Stimulated activated CD4-positive, alpha-beta T cell treated with anti-CD3 and anti-CD28 coated beads, TNF-alpha, amount 100 ng/mL, for 4 hours (primary cell): Measurements from ENCODE around the gene LCN15.
"Not testable (repeated sequence)": the region's sequence is repeated elsewhere in the genome, so short reads cannot be mapped to it uniquely, and the experiment has no call there.

Source experiments
- DNase-seq, 3 experiments: peaks; one replicate each; pipeline ENCODE4 v3.0.0-alpha.2; 2020; ENCODE audit warnings: low read depth in 3 of 3

The LCN15 gene

DNA sequence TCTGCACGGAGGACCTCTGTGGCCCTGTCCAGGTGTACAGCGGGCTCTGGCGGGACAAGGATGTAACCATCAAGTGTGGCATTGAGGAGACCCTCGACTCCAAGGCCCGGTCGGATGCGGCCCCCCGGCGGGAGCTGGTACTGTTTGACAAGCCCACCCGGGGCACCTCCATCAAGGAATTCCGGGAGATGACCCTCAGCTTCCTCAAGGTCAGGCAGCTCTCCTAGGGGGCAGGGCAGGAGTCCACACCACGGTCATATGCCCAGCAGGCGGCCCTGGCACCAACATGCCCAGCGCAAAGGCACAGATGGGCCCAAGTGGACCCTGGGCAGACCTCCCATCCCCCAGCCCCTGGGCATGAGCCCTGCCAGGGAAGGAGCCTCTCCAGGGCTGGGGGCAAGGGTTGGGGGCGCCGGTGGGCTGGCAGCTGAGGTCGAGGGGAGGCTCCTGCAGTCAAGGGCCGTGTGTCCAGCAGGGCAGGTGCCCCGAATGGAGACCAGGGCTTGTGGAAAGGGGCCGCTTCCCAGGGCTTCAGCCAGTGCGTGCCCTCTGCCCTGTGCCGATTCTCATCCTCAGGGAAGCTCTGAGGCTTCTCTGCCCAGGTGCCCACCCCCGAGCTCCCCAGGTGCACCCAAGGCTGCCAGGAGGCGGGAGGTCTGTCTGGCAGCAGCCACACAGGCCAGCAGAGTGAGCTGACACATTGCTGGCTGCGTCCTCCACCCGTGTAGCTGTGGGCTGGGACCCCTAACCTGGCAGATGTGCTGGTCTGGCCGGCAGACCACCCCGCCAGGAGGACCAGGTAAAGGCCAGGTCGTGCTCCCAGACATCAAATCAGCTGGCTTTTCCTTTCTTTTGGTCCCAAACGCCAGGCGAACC is 42.0 kb downstream of the LCN15 start:
- no peak for DNase-seq

DNA sequence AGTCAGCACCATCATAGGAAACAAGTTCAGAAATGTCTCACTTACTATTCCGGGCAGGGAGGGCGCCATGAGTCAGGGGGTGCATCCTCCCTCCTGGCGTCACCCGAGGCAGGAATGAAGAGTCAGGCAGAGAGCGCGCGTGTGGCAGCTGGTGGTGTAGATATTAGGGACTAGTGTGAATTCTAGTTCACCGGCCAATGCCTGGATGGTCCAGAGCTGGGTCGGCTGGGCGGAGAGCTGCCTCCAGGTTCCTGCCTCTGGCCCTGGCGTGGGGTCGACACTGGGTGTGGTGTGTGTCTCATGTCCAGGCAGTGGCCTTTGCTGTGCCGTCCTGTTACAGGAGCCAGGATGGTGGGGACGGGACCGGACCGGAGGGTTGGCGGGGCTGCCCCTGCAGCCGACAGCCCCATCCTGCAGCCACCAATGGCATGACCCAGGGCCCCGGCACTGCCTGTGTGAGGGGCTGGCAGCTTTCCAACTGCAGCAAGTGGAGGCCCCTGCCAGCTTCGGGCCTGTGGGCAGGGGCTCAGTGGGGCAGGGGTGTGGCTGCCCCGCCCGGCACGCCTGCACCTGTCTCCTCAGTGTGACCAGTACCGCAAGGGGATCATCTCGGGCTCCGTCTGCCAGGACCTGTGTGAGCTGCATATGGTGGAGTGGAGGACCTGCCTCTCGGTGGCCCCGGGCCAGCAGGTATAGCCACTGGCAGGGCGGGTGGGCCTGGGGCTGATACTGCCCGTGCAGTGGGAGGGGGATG is 42.8 kb downstream of the LCN15 start:
- DNase-seq = no peak

DNA sequence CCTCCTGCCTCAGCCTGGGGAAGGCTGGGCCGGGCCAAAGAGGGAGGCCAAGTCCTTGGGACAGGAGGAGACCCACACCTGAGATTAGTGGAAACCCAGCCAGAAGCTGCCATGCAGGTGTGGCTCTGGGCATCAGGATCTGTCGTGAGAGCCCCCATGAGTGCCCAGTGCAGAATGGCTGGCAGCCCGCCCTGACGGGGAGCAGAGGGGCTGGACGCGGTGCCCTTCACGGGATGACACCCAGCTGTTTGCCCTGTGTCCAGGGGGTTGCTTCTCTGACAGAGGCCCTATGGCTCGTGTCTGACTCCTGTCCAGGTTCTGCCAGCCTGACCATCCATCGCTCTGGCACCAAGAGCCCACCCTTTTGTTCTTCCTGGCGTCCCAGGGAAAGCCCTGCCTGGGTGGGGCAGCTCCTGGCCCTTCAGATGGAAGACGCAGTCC is 43.4 kb downstream of the LCN15 start:
- no peak for DNase-seq

DNA sequence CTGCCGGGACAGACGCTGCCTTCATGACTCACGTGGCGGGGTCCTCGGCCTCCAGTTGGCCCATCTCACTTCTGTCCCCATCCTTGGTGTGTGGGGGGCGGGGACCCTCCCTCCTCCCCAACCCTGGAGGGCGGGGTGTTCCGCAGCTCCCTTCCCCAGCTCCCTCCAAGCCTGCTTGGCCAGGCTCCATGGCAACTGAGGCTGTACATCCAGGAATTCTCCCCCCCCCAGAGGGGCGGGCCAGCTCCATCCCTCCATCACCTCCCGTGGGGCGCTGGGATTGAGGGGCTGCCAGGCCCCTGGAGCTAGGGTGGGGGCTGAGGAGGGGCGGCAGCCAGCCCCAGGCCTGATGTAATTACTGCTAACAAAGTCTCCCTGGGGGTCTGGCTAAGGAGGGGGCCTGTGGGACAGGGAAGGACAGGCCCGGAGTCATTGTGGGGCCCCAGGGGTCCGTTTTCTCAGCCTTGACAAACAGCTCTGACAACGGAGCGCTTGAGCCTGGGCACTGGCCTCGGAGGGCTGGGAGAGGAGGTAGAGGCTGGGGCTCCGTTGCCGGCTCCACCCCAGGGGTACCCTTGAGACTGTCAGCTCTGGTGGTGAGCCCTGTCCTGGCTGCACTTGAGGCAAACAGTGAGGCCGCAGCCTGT is 43.9 kb downstream of the LCN15 start:
- no peak for DNase-seq

DNA sequence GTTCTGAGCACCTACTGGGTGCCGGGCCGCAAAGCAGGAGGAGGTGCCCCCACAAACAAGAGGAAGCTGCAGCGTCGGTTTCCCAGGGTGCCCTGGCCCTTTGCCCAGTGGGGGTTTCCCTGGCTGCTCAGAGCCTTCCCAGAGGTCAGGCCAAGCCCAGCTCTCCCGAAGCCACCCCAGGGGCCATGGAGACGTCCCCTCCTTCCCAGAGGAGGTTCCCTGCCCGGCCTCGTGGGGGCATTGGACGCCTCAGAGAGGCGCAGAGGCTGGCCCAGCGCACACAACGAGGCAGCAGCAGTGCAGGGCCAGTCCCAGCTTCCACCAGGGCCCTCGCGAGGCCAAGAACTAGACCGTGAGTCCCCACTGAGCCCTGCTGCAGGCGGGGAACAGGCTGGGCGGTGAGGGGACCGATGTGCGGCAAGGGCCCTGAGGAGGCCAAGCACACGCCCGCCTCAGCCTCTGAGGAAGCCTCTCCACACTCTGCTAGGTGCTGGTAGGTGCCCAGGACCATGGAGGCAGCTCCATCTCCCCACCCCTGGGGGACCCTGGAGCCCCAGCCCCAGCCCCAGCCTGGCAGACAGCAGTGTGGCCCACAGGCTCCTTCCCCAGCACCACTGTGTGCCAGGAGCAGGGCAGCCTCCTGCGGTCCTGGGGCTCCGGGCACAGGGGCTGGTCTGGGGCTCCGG is 45.0 kb downstream of the LCN15 start:
- no peak for DNase-seq

DNA sequence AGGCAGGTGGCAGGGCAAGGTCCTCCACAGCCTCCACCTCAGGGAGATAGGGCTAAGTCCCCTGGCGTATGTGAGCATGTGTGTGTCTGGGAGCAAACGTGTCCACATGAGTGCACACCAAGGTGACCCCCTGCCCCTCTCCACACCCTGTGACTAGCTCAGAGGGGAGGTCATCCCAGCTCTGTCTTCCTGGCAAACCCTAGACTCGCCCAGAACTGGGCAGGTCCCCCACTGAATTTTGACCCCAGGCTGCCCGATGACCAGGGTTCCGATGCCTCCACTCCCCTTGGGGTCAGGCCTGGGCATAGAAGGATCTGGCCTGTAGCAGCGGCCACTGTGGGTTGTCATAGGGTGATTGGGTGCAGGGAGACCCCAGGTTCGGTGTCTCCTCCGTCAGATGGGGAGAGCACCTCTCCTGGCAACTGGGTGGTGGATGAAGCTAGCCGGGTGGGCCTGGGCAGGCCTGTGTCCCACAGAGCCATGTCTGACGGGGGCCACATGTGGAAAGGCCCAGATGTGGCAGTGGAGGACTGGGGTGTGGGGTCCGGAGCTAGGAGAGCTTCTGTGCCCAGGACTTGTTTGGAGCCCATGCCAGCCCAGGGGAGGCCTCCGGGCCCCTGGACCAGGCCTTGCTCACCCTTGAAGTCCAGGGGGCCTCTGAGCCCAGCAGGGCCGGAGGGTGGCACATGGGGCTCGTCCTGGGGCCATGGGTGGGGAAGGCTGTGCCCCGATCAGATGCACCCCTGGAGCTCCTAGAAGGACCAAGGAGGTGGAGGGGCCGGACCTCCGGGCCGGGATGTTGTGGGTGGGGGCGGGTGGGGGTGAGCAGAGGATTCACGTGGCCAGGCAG is 45.7 kb downstream of the LCN15 start:
- DNase-seq = no peak

DNA sequence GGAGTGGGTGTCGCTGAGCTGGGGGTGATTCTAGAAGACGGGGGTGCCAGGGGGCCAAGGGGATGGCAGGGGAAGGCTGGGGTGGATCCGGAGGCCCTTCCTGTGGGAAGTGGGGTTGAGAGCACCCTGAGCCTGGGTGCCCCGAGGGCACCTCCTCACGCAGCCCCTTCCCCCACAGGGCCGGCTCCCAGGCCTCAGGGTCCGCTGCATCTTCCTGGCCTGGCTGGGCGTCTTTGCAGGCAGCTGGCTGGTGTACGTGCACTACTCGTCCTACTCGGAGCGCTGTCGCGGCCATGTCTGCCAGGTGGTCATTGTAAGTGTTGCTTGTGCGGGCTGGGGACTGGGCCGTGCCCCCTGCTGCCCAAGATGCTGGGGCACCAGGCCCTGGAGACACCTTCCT is 46.9 kb downstream of the LCN15 start:
- DNase-seq = no peak

DNA sequence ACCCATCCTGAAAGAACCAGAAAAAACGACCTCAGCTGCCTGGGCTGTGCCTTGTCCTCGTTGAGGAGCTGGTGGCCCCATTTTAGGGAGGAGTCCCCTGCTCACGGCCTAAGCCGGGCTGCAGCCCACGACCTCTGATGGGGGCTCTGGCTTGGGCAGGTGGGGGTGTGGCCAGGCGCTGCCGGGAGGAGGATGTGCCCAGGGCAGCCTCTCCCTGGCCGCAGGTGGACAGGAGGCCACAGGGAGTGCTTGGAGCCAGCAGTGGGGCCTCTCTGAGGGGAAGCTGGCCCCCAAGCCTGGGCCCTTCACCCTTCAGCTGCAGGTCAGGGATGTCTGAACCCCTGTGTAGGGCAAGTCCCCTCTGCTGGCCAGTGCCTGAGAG is 49.4 kb downstream of the LCN15 start:
- DNase-seq = no peak

DNA sequence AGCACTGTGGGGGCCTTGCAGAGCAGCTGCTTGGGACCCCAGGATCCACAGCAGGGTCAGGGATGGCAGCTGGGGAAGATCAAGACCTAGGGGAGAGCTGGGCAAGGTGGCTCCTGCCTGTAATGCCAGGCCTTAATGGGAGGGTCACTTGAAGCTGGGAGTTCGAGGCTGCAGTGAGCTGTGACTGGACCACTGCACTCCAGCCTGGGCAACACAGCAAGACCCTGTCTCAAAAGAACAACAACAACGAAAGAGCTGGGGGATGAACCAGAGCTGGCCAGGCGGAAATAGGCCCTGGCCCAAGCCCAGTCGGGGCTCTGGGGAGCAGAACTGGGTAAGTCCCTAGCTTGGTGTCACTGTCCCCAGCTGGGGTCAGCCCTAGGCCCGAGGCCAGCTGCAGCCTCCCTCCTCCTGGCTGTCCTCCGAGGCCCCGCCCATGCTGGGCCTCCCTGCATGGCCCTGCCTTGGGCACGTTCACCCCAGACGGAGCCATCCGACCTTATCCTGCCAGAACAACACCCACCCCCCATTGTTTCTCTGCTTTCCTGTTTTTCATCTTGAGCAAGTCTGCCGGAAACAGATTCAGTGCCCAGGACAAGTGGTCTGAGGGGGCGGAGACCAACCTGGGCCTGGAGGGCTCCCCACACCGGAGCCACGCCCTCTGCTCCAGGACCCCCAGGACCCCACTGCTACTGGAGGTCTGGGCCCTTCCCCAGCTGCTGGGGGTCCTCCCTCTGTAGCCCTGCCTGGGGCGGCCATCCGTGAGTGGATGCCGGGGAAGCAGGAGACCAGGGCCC is 50.0 kb downstream of the LCN15 start:
- no peak for DNase-seq

DNA sequence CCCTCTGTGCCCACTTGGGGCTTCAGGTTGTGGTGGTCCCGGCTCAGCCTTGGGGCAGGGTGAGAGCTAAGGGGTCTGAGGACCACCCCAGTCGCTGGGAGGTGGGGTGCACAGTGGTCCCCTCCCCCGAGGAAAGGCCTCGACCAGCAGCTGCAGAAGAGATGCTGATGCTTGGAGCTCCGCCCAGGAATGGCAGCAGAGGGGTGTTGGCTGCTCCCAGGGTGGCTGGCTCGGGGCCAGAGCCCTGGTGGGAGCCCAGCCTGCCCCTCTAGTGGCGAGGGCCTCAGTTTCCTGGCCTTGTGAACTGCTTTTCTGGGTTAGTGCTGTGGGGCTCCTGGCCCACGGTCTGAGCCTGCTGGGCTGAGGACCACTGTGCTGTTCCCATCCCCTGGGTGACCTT is 50.8 kb downstream of the LCN15 start:
- DNase-seq = no peak

DNA sequence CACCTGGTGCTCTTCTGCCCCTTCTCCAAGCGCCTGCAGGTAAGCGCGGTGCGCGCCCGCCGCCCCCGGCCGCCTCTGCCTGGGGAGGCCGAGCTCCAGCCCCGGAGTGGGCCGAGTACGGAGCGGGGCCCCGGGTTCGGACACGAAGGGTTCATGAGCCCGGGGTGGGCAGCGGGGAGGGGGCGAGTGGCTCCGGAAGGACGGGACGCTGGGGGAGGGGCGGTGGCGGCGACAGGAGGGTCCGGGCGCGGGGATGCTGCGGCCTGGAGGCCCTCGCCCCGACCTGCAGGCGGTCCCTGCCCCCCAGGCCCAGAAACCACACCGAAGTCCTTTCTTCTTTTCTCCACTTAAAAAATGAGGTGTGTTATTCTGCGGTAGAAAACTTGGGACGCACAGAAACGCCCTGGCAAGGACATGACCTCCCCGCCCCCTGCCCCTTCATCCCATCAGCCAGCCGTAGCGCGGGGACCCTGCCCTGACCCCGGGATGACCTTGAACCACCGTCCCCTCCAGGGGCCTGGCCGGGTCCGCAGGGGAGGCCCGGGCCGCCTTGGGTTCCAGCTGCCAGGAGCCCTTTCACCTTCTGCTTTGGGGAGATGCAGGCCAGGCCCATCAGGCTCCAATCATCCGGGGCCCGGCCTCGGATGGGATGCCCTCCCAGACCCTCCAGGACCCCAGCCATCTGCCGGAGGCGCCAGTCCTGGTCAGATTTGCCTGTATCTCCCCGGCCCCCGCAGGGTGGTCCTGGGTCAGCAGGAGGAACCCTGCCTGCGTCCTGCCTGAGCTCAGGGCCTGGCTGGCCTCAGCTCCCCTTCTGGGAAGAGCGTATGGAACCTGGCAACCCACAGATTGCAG is 51.4 kb downstream of the LCN15 start:
- DNase-seq = no peak

DNA sequence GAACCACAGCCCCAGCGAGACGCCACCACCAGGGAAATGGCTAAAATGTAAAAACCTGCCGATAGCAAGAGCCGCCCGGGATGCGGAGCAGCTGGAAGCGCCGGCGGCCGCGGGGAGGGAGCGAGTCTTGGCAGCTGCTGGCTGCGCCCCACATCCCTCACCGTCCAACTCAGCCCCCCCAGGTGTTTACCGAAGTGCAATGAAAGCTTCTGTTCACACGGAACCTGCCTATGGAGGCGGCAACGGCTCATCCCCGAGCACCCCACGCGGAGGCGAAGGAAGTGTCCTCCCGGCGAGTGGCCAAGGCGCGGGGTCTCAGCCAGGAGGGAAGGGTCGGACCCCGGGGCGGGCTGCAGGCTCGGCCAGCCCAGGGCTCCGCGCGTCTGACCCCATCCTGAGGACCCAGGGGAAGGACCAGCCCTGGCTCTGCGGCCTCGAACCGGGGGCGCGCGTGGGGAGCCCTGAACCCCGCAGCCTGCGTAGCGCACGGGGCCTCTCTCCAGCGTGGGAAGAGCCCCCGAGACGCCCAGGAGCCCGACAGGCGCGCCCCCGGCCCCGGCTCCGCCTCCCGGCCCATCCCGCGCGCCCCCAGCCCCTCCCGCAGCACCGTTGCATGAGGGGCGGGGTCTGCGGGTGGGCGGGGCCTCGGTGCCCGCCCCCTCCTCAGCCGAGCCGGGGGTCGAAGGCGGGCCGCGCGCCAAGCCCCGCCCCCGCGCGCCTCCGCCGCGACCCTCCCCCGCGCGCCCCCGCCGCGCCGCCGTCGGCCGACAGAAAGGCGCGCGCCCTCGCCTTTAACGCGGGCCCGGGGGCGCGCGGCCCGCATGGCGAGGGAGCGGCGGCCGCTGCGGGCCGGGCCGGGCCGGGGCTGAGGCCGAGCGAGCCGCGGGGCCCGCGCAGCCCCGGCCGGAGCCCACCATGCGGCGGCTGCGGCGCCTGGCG is 52.3 kb downstream of the LCN15 start, which contains the start of gene DIPK1B:
DIPK1B (plus strand) TSS at position 822 of the 939 bp plus-strand sequence; CDS start at position 916, 94 bp downstream.
- DNase-seq = no peak

DNA sequence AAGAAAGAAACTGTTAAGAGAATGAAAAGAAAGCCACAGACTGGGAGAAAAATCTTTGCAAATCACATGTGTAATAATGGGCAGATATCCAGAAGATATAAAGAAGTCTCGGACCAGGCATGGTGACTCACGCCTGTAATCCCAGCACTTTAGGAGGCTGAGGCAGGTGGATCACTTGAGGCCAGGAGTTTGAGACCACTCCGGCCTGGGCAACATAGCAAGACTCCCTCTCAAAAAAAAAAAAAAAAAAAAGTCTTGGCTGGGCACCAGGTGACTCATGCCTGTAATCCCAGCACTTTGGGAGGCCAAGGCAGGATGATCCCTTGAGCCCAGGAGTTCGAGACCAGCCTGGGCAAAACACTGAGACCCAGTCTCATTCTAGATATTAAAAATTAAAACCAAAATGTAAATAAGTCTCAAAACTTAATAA is 53.1 kb downstream of the LCN15 start:
- not testable (repeated sequence) for DNase-seq

DNA sequence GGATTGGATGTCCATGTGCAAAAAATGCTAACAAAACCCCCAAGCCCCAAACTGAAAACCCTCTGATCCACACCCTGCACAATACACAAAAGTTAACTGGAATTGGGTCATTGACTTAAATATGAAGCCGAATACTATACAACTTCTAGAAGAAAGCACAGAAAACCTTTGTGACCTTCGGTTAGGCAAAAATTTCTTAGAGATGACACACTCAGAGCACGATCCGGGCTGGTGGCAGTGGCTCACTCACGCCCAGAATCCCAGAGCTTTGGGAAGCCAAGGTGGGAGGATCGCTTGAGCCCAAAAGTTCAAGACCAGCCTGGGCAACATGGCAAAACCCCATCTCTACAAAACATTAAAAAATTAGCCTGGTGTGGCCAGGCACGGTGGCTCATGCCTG is 53.8 kb downstream of the LCN15 start:
- no peak for DNase-seq
